ENCODE results near the gene CPB2. TPM values are rescaled to one million over a fixed set of nuclear protein-coding genes. Genes with fewer than 3 reads are reported as not detected.

CPB2 gene
- total RNA-seq, 1 donor from 2014 or later = not detected

DNA sequence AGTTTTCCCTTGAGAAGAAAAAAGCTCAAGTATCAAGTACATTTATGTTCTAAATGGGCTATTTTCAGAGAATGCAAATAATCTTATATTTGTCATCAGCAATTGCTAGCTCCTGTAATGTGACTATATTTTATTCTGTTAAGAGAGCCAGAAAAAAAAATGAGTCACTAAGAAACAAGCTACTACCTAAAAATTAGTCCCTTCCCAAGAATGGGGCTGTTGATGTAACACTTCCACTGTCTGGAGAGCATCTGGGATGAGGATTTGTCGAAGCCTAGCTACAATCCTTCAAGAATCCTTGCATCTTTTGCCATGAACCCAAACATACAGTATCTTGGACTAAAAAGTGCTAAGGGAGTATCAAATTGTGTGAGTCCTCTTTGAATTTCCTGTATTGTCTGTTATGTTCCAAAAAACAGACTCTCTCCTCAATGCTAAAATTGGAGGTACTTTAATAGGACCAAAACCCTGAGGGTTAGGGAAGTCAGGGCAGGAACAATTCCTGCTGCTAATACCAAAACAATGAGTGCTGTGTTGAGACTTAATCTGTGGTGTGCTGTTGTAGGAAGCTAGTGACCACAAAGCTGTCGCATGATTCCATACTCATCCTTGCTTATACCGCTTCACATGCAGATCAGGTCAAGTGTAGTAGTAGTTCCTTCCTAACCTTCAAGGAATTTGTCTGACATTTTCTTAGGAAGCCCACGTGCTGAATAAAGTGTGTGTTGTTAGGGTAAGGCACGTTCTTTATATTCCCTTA is 47.4 kb downstream of the CPB2 start:
- DNase-seq (ENCODE audit: low spot score in 2 of 2) = no peak
- Histone ChIP-seq H3K4me1 (no peaks in the 10 kb centered on the region), H3K9me3 (no peaks in the 10 kb centered on the region), H3K27me3 (no peaks in the 10 kb centered on the region), H3K27ac (no peak overlapping the region), H3K36me3 (no peaks in the 10 kb centered on the region), H3K4me3 (no peak overlapping the region)
- intact Hi-C loops (cut with DNase I) = no loop called here
- TF ChIP-seq, protein P1, sequence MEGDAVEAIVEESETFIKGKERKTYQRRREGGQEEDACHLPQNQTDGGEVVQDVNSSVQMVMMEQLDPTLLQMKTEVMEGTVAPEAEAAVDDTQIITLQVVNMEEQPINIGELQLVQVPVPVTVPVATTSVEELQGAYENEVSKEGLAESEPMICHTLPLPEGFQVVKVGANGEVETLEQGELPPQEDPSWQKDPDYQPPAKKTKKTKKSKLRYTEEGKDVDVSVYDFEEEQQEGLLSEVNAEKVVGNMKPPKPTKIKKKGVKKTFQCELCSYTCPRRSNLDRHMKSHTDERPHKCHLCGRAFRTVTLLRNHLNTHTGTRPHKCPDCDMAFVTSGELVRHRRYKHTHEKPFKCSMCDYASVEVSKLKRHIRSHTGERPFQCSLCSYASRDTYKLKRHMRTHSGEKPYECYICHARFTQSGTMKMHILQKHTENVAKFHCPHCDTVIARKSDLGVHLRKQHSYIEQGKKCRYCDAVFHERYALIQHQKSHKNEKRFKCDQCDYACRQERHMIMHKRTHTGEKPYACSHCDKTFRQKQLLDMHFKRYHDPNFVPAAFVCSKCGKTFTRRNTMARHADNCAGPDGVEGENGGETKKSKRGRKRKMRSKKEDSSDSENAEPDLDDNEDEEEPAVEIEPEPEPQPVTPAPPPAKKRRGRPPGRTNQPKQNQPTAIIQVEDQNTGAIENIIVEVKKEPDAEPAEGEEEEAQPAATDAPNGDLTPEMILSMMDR (IDR thresholded peaks at IDR 0.05) = no peak

DNA sequence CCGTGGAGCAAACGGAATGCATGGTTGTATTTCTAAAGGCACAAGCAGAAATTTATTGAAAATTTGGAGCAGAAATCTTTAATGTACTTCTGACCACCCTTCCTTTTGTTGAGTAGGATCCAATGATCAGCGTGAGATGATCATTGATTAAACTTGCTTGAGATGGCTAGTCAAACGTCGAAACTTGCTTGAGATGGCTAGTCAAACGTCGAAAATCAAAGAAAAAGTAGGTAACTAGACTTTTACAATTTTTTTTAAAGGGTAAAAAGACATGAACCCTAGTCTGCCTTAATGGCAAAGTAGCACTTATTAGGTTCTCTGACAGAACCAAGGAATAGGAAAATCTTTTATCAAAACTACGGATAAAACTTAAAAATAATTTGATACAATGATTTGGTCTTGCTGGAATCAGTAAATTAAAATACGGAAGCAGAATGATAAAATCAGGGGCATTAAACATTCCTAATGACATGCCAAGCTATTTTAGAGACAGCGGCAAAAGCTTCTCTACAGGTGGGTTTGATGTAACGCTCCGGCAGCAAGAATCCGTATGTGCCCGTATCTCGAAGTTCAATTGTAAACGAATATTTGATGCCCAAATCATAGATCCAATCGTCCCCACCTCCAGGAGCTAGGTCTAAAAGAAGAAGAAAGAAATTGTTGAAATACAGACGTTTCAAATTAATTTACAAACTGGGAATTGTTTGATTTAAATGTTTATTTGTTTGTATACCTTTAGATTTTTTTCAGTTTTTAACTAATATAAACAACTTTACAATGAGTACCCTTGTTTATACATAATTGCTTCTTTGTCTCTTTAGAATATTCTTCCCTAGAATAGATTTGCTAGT is 51.4 kb downstream of the CPB2 start:
- peaks cover 2 to 18% of the 10 kb centered on the region in 2 donors for H3K4me1 ChIP-seq
- no peak for DNase-seq (ENCODE audit: low spot score in 2 of 2)
- no peaks in the 10 kb centered on the region for H3K9me3 ChIP-seq
- TF ChIP-seq, protein P1 (IDR thresholded peaks at IDR 0.05) = no peak
- peak overlapping the region; percentile 72 to 83 for H3K4me3 ChIP-seq
- no peaks in the 10 kb centered on the region for H3K36me3 ChIP-seq
- intact Hi-C loops (cut with DNase I) = loop anchor here (5.0 kb wide), 1 partner anchor 739 kb away; no protein-coding TSS in a partner anchor
- peak overlapping the region; percentile 90 to 94 for H3K27ac ChIP-seq
- H3K27me3 ChIP-seq = no peaks in the 10 kb centered on the region

GRCh38 chr13:46052319-46053161 is 52.3 kb downstream of the CPB2 start, which contains the start of gene ZC3H13:
Gene ZC3H13, minus strand, starts transcription at chr13:46052746. Its CDS starts 7,239 bp downstream, at chr13:46045507.
- no peaks in the 10 kb centered on the region for H3K36me3 ChIP-seq
- peak; percentile 80 to 97 for DNase-seq (ENCODE audit: low spot score in 2 of 2)
- H3K4me3 ChIP-seq = peak within 1 kb of the TSS; percentile 72 to 83
- H3K4me1 ChIP-seq = peaks cover 2 to 18% of the 10 kb centered on the region in 2 donors
- no peaks in the 10 kb centered on the region for H3K27me3 ChIP-seq
- peak within 1 kb of the TSS; percentile 90 to 94 for H3K27ac ChIP-seq
- no peaks in the 10 kb centered on the region for H3K9me3 ChIP-seq
- intact Hi-C loops (cut with DNase I) = loop anchor here (5.0 kb wide), 1 partner anchor 740 kb away; no protein-coding TSS in a partner anchor
- TF ChIP-seq, protein P1 (IDR thresholded peaks at IDR 0.05) = peak in 2 of 3 experiments; percentile 26 to 32

DNA sequence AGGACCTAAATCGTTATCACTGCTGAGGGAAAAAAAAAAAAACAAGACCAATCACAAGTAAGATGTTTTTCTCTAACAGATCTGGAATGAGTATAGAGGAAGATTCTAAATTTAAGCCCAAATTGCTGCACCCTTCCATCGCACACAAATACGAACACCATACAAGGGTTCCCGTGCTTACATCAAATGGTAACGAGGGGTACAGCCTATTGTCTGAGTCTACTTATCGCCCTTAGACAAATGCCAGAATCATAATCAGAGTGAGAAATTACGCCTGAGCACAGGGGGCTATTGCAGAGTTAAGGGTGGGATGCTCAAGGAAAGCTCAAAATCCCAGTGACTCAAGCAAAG is 52.9 kb downstream of the CPB2 start:
- peak overlapping the region; percentile 72 to 83 for H3K4me3 ChIP-seq
- no peaks in the 10 kb centered on the region for H3K27me3 ChIP-seq
- intact Hi-C loops (cut with DNase I) = loop anchor here (5.0 kb wide), 1 partner anchor 740 kb away; no protein-coding TSS in a partner anchor
- H3K4me1 ChIP-seq = peaks cover 2 to 18% of the 10 kb centered on the region in 2 donors
- peak overlapping the region; percentile 90 to 94 for H3K27ac ChIP-seq
- TF ChIP-seq, protein P1 (IDR thresholded peaks at IDR 0.05) = no peak
- no peaks in the 10 kb centered on the region for H3K36me3 ChIP-seq
- DNase-seq (ENCODE audit: low spot score in 2 of 2) = no peak
- H3K9me3 ChIP-seq = no peaks in the 10 kb centered on the region

GRCh38 chr13:46050771-46051170 is 54.1 kb downstream of the CPB2 start:
- TF ChIP-seq, protein P1 (IDR thresholded peaks at IDR 0.05) = no peak
- no peaks in the 10 kb centered on the region for H3K9me3 ChIP-seq
- intact Hi-C loops (cut with DNase I) = loop anchor here (5.0 kb wide), 1 partner anchor 742 kb away; no protein-coding TSS in a partner anchor
- H3K4me3 ChIP-seq = peak overlapping the region in 1 of 2 donors; percentile 83
- H3K4me1 ChIP-seq = peaks cover 2 to 18% of the 10 kb centered on the region in 2 donors
- H3K27ac ChIP-seq = no peak overlapping the region
- no peaks in the 10 kb centered on the region for H3K27me3 ChIP-seq
- DNase-seq (ENCODE audit: low spot score in 2 of 2) = no peak
- H3K36me3 ChIP-seq = no peaks in the 10 kb centered on the region

Measured in ascending aorta (tissue), 2 donors.